Naive thymus-derived CD4-positive, alpha-beta T cell (primary cell): Measurements from ENCODE around the gene PITPNC1. TPM values are rescaled to one million over a fixed set of nuclear protein-coding genes. Genes with fewer than 3 reads are reported as not detected.
"Not testable (repeated sequence)": the region's sequence is repeated elsewhere in the genome, so short reads cannot be mapped to it uniquely, and the experiment has no call there.

Source experiments
- ATAC-seq: fragments of 150-1000 bp; cut with Tn5 transposase; 2 replicates; pipeline ENCODE4 v1.10.0; 2021; ENCODE audit warnings: mild to moderate bottlenecking, moderate library complexity
- CTCF ChIA-PET: fragments of 350-600 bp; sonication (Branson Sonifier 250); formaldehyde crosslinking; loops from one replicate; lab custom pipeline; 2021; ENCODE audit warnings: antibody characterized with exemption; lab: Charles Lee
- POLR2A ChIA-PET: fragments of 350-600 bp; sonication (Branson Sonifier 250); formaldehyde crosslinking; loops from one replicate; lab custom pipeline; 2021; ENCODE audit warnings: antibody characterized with exemption, inconsistent platforms; lab: Charles Lee
- DNase-seq, 9 donors: peaks; one replicate each; pipeline versions ENCODE4 v3.0.0 to v3.0.0-alpha.2; 2020 to 2022; ENCODE audit warnings: mixed read lengths in 1 of 9
- H3K27ac ChIP-seq: one replicate; pipeline ENCODE4 v1.7.0; 2013; ENCODE audit warnings: mild to moderate bottlenecking, low read depth, low read length, moderate library complexity
- H3K27me3 ChIP-seq, 2 donors: one replicate each; pipeline ENCODE4 v1.7.0; 2013; ENCODE audit warnings: low read length in 2 of 2, mild to moderate bottlenecking in 2 of 2, moderate library complexity in 2 of 2; ENCODE audit not compliant: control insufficient read depth in 2 of 2, insufficient read depth in 2 of 2
- H3K36me3 ChIP-seq, 3 experiments: 1 replicate in 2 of 3; 2 replicates in 1 of 3; pipeline ENCODE4 v1.7.0; 2013; ENCODE audit warnings: low read length in 3 of 3, mild to moderate bottlenecking in 3 of 3, moderate library complexity in 1 of 3; ENCODE audit not compliant: insufficient read depth in 3 of 3, control insufficient read depth in 2 of 3
- H3K4me1 ChIP-seq, 2 donors: one replicate each; pipeline ENCODE4 v1.7.0; 2013; ENCODE audit warnings: low read length in 2 of 2, mild to moderate bottlenecking in 2 of 2, moderate library complexity in 1 of 2; ENCODE audit not compliant: control insufficient read depth in 2 of 2, insufficient read depth in 2 of 2
- H3K4me3 ChIP-seq: 2 replicates; pipeline ENCODE4 v1.7.0; 2013; ENCODE audit warnings: mild to moderate bottlenecking, low read length
- H3K9me3 ChIP-seq, 3 experiments: 1 replicate in 2 of 3; 2 replicates in 1 of 3; pipeline ENCODE4 v1.7.0; 2013; ENCODE audit warnings: low read length in 3 of 3; ENCODE audit not compliant: control insufficient read depth in 2 of 3
- H3K27ac Mint-ChIP-seq, 9 donors: one replicate each; pipeline ENCODE4 v1.8.0; 2020 to 2022; ENCODE audit warnings: mixed read lengths in 9 of 9, mild to moderate bottlenecking in 8 of 9, moderate library complexity in 5 of 9, inconsistent platforms in 2 of 9
- H3K27me3 Mint-ChIP-seq, 5 donors: one replicate each; pipeline ENCODE4 v1.8.0; 2021 to 2022; ENCODE audit warnings: mixed read lengths in 5 of 5, mild to moderate bottlenecking in 1 of 5
- H3K36me3 Mint-ChIP-seq, 5 donors: one replicate each; pipeline ENCODE4 v1.8.0; 2020 to 2022; ENCODE audit warnings: mixed read lengths in 5 of 5, mild to moderate bottlenecking in 3 of 5, inconsistent platforms in 1 of 5
- H3K4me1 Mint-ChIP-seq, 7 donors: one replicate each; pipeline ENCODE4 v1.8.0; 2020 to 2022; ENCODE audit warnings: mixed read lengths in 7 of 7, mild to moderate bottlenecking in 3 of 7, inconsistent platforms in 1 of 7
- H3K4me3 Mint-ChIP-seq, 10 donors: one replicate each; pipeline ENCODE4 v1.8.0; 2020 to 2022; ENCODE audit warnings: mild to moderate bottlenecking in 10 of 10, mixed read lengths in 10 of 10, moderate library complexity in 6 of 10, inconsistent platforms in 2 of 10
- H3K9me3 Mint-ChIP-seq, 11 donors: one replicate each; pipeline ENCODE4 v1.8.0; 2020 to 2022; ENCODE audit warnings: mixed read lengths in 11 of 11, mild to moderate bottlenecking in 4 of 11, inconsistent platforms in 1 of 11, moderate library complexity in 1 of 11
- intact Hi-C, 2 donors: fragments of 100-400 bp; cut with micrococcal nuclease; formaldehyde crosslinking; loops; one replicate each; pipeline ENCODE4 v1.15.1; 2023
- polyA plus RNA-seq, 2 donors: library from polyadenylated mRNA; unstranded; fragments of 300-500 nt; fragmentation: Illumina TruSeq; gene quantifications; one replicate each; pipeline ENCODE4 v1.2.3, GENCODE V29; 2021
- total RNA-seq, 6 experiments: library from RNA in 5 of 6; stranded (reverse) in 5 of 6; gene quantifications; 1 replicate in 5 of 6; 2 replicates in 1 of 6; pipeline ENCODE4 v1.2.3 and lab custom pipeline; 2021 to 2026

The PITPNC1 gene
- total and polyA plus RNA-seq, 7 experiments from 2014 or later, result 53.1 to 148 (median 102) TPM

- H3K27ac ChIP-seq, H3K9me3 ChIP-seq, CTCF ChIA-PET, H3K9me3 Mint-ChIP-seq, H3K27me3 Mint-ChIP-seq, intact Hi-C loops, H3K4me1 ChIP-seq, H3K27me3 ChIP-seq, H3K36me3 ChIP-seq, ATAC-seq, DNase-seq, H3K4me3 ChIP-seq: not testable (repeated sequence)
- H3K4me3 Mint-ChIP-seq, result peak overlapping the region in 1 of 10 donors; percentile 28
- POLR2A ChIA-PET, result interaction anchor here (1.0 kb wide), 1 partner anchor 139 kb away, joined by 4 read pairs; no protein-coding TSS in a partner anchor
- H3K4me1 Mint-ChIP-seq, result peaks cover 26 to 82% (median 73%) of the 10 kb centered on the region in 7 donors
- H3K36me3 Mint-ChIP-seq, result peaks cover 0 to 19% (median 7%) of the 10 kb centered on the region in 5 donors
- peak overlapping the region in 4 of 9 donors; percentile 5 to 52 (median 41) for H3K27ac Mint-ChIP-seq
Measured at GRCh38 chr17:67516571-67516970, 139.5 kb downstream of the PITPNC1 start.

- no peaks in the 10 kb centered on the region for H3K9me3 ChIP-seq
- H3K36me3 ChIP-seq, result no peaks in the 10 kb centered on the region
- intact Hi-C loops, result loop anchor here in 1 of 2 donors (1.0 kb wide), 1 partner anchor 14 kb away; no protein-coding TSS in a partner anchor
- POLR2A ChIA-PET, result interaction anchor here (0.8 kb wide), 1 partner anchor 21 kb away, joined by 3 read pairs; no protein-coding TSS in a partner anchor
- peaks cover 26 to 81% (median 75%) of the 10 kb centered on the region in 7 donors for H3K4me1 Mint-ChIP-seq
- no peak overlapping the region for H3K4me3 ChIP-seq
- no peaks in the 10 kb centered on the region for H3K27me3 Mint-ChIP-seq
- no peaks in the 10 kb centered on the region for H3K27me3 ChIP-seq
- peak overlapping the region in 1 of 10 donors; percentile 28 for H3K4me3 Mint-ChIP-seq
- peaks cover 0 to 19% (median 7%) of the 10 kb centered on the region in 5 donors for H3K36me3 Mint-ChIP-seq
- peak overlapping the region in 3 of 9 donors; percentile 20 to 79 (median 28) for H3K27ac Mint-ChIP-seq
- no peak overlapping the region for H3K27ac ChIP-seq
- peaks cover 0 to 6% (median 0%) of the 10 kb centered on the region in 11 donors for H3K9me3 Mint-ChIP-seq
- peaks cover 4 to 8% of the 10 kb centered on the region in 2 donors for H3K4me1 ChIP-seq
- CTCF ChIA-PET, result no interaction called here
- DNase-seq (no peak), ATAC-seq (no peak)
Measured at GRCh38 chr17:67517325-67517724, 140.2 kb downstream of the PITPNC1 start.

- intact Hi-C loops, result no loop called here
- no peak overlapping the region for H3K4me3 ChIP-seq
- H3K36me3 ChIP-seq, result no peaks in the 10 kb centered on the region
- Mint-ChIP-seq H3K4me1 (peaks cover 26 to 89% (median 81%) of the 10 kb centered on the region in 7 donors), H3K4me3 (peak overlapping the region in 4 of 10 donors; percentile 4 to 70 (median 34)), H3K27ac (peak overlapping the region in 7 of 9 donors; percentile 37 to 93 (median 58)), H3K27me3 (no peaks in the 10 kb centered on the region), H3K36me3 (peaks cover 0 to 17% (median 8%) of the 10 kb centered on the region in 5 donors), H3K9me3 (peaks cover 0 to 6% (median 0%) of the 10 kb centered on the region in 11 donors)
- ATAC-seq, result no peak
- no peaks in the 10 kb centered on the region for H3K9me3 ChIP-seq
- H3K27me3 ChIP-seq, result no peaks in the 10 kb centered on the region
- no peak overlapping the region for H3K27ac ChIP-seq
- no peak for DNase-seq
- H3K4me1 ChIP-seq, result peaks cover 4 to 8% of the 10 kb centered on the region in 2 donors
- POLR2A ChIA-PET, result no interaction called here
- CTCF ChIA-PET, result no interaction called here
Measured at GRCh38 chr17:67518876-67519275, 141.8 kb downstream of the PITPNC1 start.

GRCh38 chr17:67519801-67520251, 142.7 kb downstream of the PITPNC1 start:
- no peak overlapping the region for H3K4me3 ChIP-seq
- Mint-ChIP-seq H3K27me3 (no peaks in the 10 kb centered on the region), H3K4me1 (peaks cover 26 to 89% (median 76%) of the 10 kb centered on the region in 7 donors), H3K27ac (peak overlapping the region in 8 of 9 donors; percentile 61 to 93 (median 76)), H3K9me3 (peaks cover 0 to 6% (median 0%) of the 10 kb centered on the region in 11 donors), H3K36me3 (peaks cover 0 to 16% (median 8%) of the 10 kb centered on the region in 5 donors), H3K4me3 (peak overlapping the region; percentile 47 to 83 (median 62))
- H3K27ac ChIP-seq, result peak overlapping the region; percentile 19
- no peaks in the 10 kb centered on the region for H3K27me3 ChIP-seq
- DNase-seq (no peak), ATAC-seq (no peak)
- H3K36me3 ChIP-seq, result no peaks in the 10 kb centered on the region
- peaks cover 4 to 8% of the 10 kb centered on the region in 2 donors for H3K4me1 ChIP-seq
- ChIA-PET POLR2A (interaction anchor here (0.6 kb wide), 1 partner anchor 87 kb away, joined by 3 read pairs; no protein-coding TSS in a partner anchor), CTCF (no interaction called here)
- intact Hi-C loops, result no loop called here
- no peaks in the 10 kb centered on the region for H3K9me3 ChIP-seq

- H3K36me3 ChIP-seq, result no peaks in the 10 kb centered on the region
- ATAC-seq (peak; percentile 61), DNase-seq (peak in 1 of 9 donors; percentile 10)
- no peaks in the 10 kb centered on the region for H3K27me3 Mint-ChIP-seq
- H3K27me3 ChIP-seq, result no peaks in the 10 kb centered on the region
- peaks cover 26 to 88% (median 72%) of the 10 kb centered on the region in 7 donors for H3K4me1 Mint-ChIP-seq
- peak overlapping the region; percentile 26 to 80 (median 58) for H3K4me3 Mint-ChIP-seq
- H3K27ac Mint-ChIP-seq, result peak overlapping the region in 8 of 9 donors; percentile 61 to 93 (median 76)
- no peak overlapping the region for H3K4me3 ChIP-seq
- peaks cover 0 to 16% (median 8%) of the 10 kb centered on the region in 5 donors for H3K36me3 Mint-ChIP-seq
- POLR2A ChIA-PET, result no interaction called here
- H3K27ac ChIP-seq, result peak overlapping the region; percentile 19
- H3K9me3 Mint-ChIP-seq, result peaks cover 0 to 6% (median 0%) of the 10 kb centered on the region in 11 donors
- CTCF ChIA-PET, result no interaction called here
- H3K4me1 ChIP-seq, result peaks cover 4 to 8% of the 10 kb centered on the region in 2 donors
- intact Hi-C loops, result no loop called here
- no peaks in the 10 kb centered on the region for H3K9me3 ChIP-seq
Measured at GRCh38 chr17:67520252-67520906, 143.3 kb downstream of the PITPNC1 start.

GRCh38 chr17:67520916-67521774, 144.1 kb downstream of the PITPNC1 start:
- CTCF ChIA-PET, result no interaction called here
- Histone ChIP-seq H3K36me3 (no peaks in the 10 kb centered on the region), H3K4me1 (peaks cover 4 to 8% of the 10 kb centered on the region in 2 donors), H3K27ac (no peak overlapping the region), H3K4me3 (no peak overlapping the region), H3K9me3 (no peaks in the 10 kb centered on the region), H3K27me3 (no peaks in the 10 kb centered on the region)
- peaks cover 0 to 6% (median 0%) of the 10 kb centered on the region in 11 donors for H3K9me3 Mint-ChIP-seq
- H3K27ac Mint-ChIP-seq, result peak overlapping the region in 8 of 9 donors; percentile 61 to 93 (median 76)
- intact Hi-C loops, result no loop called here
- peak overlapping the region in 2 of 10 donors; percentile 70 to 80 for H3K4me3 Mint-ChIP-seq
- DNase-seq, result no peak
- POLR2A ChIA-PET, result interaction anchor here (0.6 kb wide), 1 partner anchor 147 kb away, joined by 3 read pairs; no protein-coding TSS in a partner anchor
- no peak for ATAC-seq
- peaks cover 26 to 88% (median 73%) of the 10 kb centered on the region in 7 donors for H3K4me1 Mint-ChIP-seq
- no peaks in the 10 kb centered on the region for H3K27me3 Mint-ChIP-seq
- H3K36me3 Mint-ChIP-seq, result peaks cover 0 to 22% (median 8%) of the 10 kb centered on the region in 5 donors
